T-helper 2 cell treated with Interferon-gamma antibody and Interleukin-4, amounts not matched to agents 5 μg/mL and 100 μg/mL, for 36 hours (primary cell): ENCODE data around the gene TSEN15.

Experiments used
- DNase-seq: peaks from one replicate; pipeline ENCODE4 v3.0.0; 2021; ENCODE audit warnings: low spot score
- H3K27ac Mint-ChIP-seq: one replicate; pipeline ENCODE4 v1.8.0; 2021; ENCODE audit warnings: mild to moderate bottlenecking, mixed read lengths
- H3K27me3 Mint-ChIP-seq: one replicate; pipeline ENCODE4 v1.8.0; 2021; ENCODE audit warnings: low read depth, mixed read lengths
- H3K36me3 Mint-ChIP-seq: one replicate; pipeline ENCODE4 v1.8.0; 2021; ENCODE audit warnings: low read depth, mixed read lengths
- H3K4me1 Mint-ChIP-seq: one replicate; pipeline ENCODE4 v1.8.0; 2021; ENCODE audit warnings: low read depth, mixed read lengths
- H3K4me3 Mint-ChIP-seq: one replicate; pipeline ENCODE4 v1.8.0; 2022; ENCODE audit warnings: mild to moderate bottlenecking, moderate library complexity, mixed read lengths
- H3K9me3 Mint-ChIP-seq: one replicate; pipeline ENCODE4 v1.8.0; 2021; ENCODE audit warnings: mixed read lengths

The TSEN15 gene

DNA sequence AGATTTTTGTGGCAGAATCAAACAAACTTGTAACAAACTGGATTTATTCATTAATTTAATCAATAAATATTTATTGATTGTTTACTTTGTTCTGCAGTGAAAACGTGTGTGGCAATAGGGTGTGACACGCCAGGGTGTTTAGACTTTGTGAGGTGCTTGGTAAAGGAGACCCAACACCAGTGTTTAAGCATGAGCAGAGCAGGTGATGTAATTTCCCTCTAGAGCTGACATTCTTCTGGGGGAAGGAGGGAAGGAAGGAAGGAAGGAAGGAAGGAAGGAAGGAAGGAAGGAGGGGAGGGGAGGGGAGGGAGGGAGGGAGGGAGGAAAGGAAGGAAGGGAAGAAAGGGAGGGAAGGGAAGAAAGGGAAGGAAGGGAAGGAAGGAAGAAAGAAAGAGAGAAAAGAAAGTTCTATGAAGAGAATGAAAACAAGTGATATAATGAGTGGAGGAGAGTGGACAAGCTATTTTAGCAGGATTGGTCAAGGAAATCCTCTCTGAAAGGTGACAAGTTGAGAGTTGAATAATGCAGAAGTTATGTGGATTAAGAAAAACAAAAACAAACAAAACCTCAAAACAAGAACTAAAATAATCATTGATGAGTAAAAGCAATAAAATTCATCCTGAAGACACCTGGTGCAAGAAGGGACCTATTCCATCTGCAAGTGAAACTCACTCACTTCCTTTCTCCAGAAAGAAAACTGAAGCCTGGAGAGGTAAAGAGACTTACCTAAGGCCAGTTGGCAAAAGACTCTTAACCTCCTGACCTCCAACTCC lies 60.8 kb downstream of the TSEN15 start:
- no peak for DNase-seq
- Mint-ChIP-seq H3K27me3 (no peaks in the 10 kb centered on the region), H3K27ac (no peak overlapping the region), H3K4me3 (no peak overlapping the region), H3K36me3 (no peaks in the 10 kb centered on the region), H3K4me1 (peaks cover 5% of the 10 kb centered on the region), H3K9me3 (no peaks in the 10 kb centered on the region)

DNA sequence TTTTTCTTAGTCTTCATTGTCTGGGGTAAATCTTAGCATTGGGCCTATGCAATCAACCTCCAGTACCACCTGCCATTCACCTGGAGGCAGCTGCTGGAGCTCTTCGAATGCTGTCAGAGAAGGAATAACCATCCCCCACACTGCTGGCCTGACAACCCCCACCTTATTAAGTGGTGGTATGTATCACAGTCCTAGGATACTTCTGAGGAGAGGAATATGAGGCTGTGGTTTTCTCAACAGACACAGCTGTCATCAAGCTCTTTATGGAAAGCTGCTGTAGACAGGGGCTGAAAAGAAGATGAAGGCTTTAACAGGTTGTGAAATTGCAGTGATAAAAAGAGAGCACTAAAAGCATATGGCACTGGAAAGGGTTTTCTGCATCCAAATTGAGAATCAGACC lies 61.7 kb downstream of the TSEN15 start:
- no peaks in the 10 kb centered on the region for H3K9me3 Mint-ChIP-seq
- H3K27ac Mint-ChIP-seq, result no peak overlapping the region
- H3K36me3 Mint-ChIP-seq, result no peaks in the 10 kb centered on the region

DNA sequence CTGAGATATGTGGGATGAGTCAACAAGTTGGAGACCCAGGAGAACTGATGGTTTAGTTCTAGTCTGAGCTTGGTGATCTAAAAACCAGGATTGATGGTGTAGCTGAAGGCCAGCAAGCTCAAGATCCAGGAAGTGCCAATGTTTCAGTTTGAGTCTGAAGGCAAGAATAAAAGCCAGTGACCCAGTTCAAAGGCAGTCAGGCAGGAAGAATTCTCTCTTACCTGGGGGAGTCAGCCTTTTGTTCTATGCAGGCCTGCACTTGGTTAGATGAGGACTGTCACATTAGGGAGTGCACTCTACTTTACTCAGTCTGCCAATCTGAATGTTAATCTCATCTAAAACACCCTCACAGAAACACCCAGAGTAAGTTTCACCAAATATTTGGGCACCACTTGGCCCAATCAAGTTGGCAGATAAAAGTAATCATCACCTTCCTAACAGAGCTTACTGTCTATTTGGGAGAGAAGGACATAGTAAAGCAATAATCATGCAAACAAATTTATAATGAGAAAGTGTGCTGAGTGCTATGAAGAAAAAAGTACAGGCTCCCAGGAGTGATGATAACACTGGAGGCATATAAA lies 63.4 kb downstream of the TSEN15 start:
- H3K27me3 Mint-ChIP-seq, result no peaks in the 10 kb centered on the region
- no peak overlapping the region for H3K4me3 Mint-ChIP-seq

More for the DNA sequence above, 61.7 kb downstream of the TSEN15 start:
- H3K4me1 Mint-ChIP-seq, result peaks cover 5% of the 10 kb centered on the region
- DNase-seq, result no peak
- no peak overlapping the region for H3K4me3 Mint-ChIP-seq
- H3K27me3 Mint-ChIP-seq, result no peaks in the 10 kb centered on the region

GRCh38 chr1:184116287-184116686 lies 64.8 kb downstream of the TSEN15 start:
- Mint-ChIP-seq H3K27me3 (no peaks in the 10 kb centered on the region), H3K27ac (no peak overlapping the region), H3K9me3 (no peaks in the 10 kb centered on the region), H3K4me3 (no peak overlapping the region), H3K4me1 (no peaks in the 10 kb centered on the region), H3K36me3 (no peaks in the 10 kb centered on the region)
- DNase-seq, result no peak

More for the DNA sequence above, 63.4 kb downstream of the TSEN15 start:
- no peak for DNase-seq
- H3K4me1 Mint-ChIP-seq, result peaks cover 5% of the 10 kb centered on the region
- no peaks in the 10 kb centered on the region for H3K36me3 Mint-ChIP-seq
- no peaks in the 10 kb centered on the region for H3K9me3 Mint-ChIP-seq
- no peak overlapping the region for H3K27ac Mint-ChIP-seq

DNA sequence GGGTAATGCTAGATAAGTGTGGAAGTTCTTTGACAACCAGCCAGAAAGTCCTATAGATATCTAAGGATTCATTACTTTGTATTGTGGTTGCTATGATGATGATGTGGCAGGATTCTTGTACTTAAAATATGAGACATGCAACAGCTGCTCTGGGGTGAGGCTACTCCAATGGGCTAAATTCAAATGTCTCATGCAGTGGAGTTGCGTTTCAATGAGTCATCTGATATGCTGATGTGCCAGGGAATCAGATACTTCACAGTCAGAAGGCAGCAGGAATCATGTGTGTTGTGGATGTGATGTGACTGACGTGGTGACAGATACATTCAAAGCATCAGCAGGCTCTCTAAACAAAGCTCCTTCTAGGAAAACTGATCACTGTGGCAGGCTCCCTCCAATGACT lies 66.5 kb downstream of the TSEN15 start:
- no peak for DNase-seq
- Mint-ChIP-seq H3K9me3 (no peaks in the 10 kb centered on the region), H3K36me3 (no peaks in the 10 kb centered on the region), H3K4me1 (no peaks in the 10 kb centered on the region), H3K4me3 (no peak overlapping the region), H3K27me3 (no peaks in the 10 kb centered on the region), H3K27ac (no peak overlapping the region)
